ENCODE results near the gene IRF2BP2. TPM values are rescaled to one million over a fixed set of nuclear protein-coding genes. Genes with fewer than 3 reads are reported as not detected.

The IRF2BP2 gene
- total RNA-seq, 4 donors from 2014 or later = 82.7 to 120 (median 93.3) TPM

- DNase-seq = peak; percentile 64
- H3K4me3 ChIP-seq = peak overlapping the region; percentile 7 to 56 (median 43)
- intact Hi-C loops (cut with DNase I; ENCODE audit: low total_unique reads) = loop anchor here (5.0 kb wide), 1 partner anchor 58 kb away; no protein-coding TSS in a partner anchor
Measured at GRCh38 chr1:234600418-234601281, 9.3 kb downstream of the IRF2BP2 start.

DNA sequence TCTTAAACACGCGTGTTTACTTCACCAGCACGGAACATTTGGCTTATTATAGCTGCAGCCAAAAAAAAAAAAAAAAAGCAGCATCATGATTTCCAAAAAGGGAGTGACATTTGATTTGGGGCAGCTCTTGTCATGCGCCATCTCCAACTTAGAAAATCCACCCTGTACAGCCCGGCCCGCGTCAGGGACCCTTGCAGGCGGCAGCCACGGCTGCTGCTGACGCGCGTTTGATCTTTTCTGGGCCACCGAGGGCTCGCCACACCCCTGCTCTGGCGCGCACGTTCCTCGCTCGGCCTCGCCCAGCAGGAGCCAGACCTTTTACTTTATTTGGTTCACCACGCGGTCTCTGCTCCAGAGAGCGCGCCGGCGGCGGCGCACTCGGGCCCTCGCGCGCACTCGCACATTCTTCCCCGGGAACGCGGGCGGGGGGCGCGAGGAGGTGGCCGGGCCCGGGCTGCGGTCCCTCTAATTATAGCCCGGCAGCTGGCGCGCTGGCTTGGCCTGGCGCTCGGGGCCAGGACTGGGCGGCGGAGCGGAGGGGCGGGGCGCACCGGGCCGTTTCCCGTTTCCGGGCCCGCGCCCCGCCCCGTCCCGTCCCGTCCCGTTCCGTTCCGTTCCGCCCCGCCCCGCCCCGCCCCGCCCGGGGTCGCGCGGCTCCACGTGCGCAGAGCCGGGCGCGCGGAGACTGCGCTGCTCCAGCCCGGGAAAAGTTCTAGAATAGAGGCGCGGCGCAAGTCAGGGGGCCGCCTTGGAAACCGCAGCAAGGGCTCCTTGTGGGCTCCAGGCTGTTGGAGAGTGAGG lies 10.2 kb downstream of the IRF2BP2 start:
- WGBS, 2 donors (ENCODE audit: low coverage in 1 of 2) = 0% methylated on average over 3 to 70 of the region's 87 CpGs
- peak; percentile 31 for TF ChIP-seq EP300 (IDR thresholded peaks at IDR 0.05; ENCODE audit: low read depth)
- TF ChIP-seq, protein P1, sequence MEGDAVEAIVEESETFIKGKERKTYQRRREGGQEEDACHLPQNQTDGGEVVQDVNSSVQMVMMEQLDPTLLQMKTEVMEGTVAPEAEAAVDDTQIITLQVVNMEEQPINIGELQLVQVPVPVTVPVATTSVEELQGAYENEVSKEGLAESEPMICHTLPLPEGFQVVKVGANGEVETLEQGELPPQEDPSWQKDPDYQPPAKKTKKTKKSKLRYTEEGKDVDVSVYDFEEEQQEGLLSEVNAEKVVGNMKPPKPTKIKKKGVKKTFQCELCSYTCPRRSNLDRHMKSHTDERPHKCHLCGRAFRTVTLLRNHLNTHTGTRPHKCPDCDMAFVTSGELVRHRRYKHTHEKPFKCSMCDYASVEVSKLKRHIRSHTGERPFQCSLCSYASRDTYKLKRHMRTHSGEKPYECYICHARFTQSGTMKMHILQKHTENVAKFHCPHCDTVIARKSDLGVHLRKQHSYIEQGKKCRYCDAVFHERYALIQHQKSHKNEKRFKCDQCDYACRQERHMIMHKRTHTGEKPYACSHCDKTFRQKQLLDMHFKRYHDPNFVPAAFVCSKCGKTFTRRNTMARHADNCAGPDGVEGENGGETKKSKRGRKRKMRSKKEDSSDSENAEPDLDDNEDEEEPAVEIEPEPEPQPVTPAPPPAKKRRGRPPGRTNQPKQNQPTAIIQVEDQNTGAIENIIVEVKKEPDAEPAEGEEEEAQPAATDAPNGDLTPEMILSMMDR (IDR thresholded peaks at IDR 0.05) = peak in 1 of 5 experiments; percentile 24
- peak; percentile 81 for TF ChIP-seq POLR2A (IDR thresholded peaks at IDR 0.05)
- peak; percentile 77 to 88 (median 82) for TF ChIP-seq POLR2AphosphoS5 (IDR thresholded peaks at IDR 0.05)
- peak; percentile 92 for DNase-seq
- Histone ChIP-seq H3K9me3 (no peaks in the 10 kb centered on the region), H3K27me3 (no peaks in the 10 kb centered on the region), H3K4me3 (peak overlapping the region; percentile 13 to 56 (median 43)), H3K36me3 (no peaks in the 10 kb centered on the region), H3K27ac (peak overlapping the region; percentile 98 to 100 (median 99)), H3K4me1 (peaks cover 26 to 66% (median 57%) of the 10 kb centered on the region in 4 donors)
- intact Hi-C loops (cut with DNase I; ENCODE audit: low total_unique reads) = loop anchor here (5.0 kb wide), 1 partner anchor 58 kb away; no protein-coding TSS in a partner anchor
- in situ Hi-C loops (cut with MboI; ENCODE audit: low pct_ligation_motif_present in 1 of 4, low pct_unique_long_range_greater_than_20kb in 1 of 4, low sequenced_read_pairs in 3 of 4) = loop anchor here (5.0 to 25.0 kb wide), 9 partner anchors 55 to 485 kb away; no protein-coding TSS in a partner anchor

More at GRCh38 chr1:234600418-234601281, 9.3 kb downstream of the IRF2BP2 start:
- no peaks in the 10 kb centered on the region for H3K36me3 ChIP-seq
- TF ChIP-seq POLR2A (IDR thresholded peaks at IDR 0.05) (peak; percentile 49), POLR2AphosphoS5 (IDR thresholded peaks at IDR 0.05) (peak; percentile 39 to 70 (median 54)), EP300 (IDR thresholded peaks at IDR 0.05; ENCODE audit: low read depth) (peak; percentile 33)
- TF ChIP-seq, protein P1 (IDR thresholded peaks at IDR 0.05) = no peak
- no peaks in the 10 kb centered on the region for H3K27me3 ChIP-seq
- H3K27ac ChIP-seq = peak overlapping the region; percentile 98 to 100 (median 99)
- 3% methylated on average over 9 to 11 of the region's 11 CpGs for WGBS, 2 donors (ENCODE audit: low coverage in 1 of 2)
- H3K4me1 ChIP-seq = peaks cover 26 to 67% (median 57%) of the 10 kb centered on the region in 4 donors
- no peaks in the 10 kb centered on the region for H3K9me3 ChIP-seq
- in situ Hi-C loops (cut with MboI; ENCODE audit: low pct_ligation_motif_present in 1 of 4, low pct_unique_long_range_greater_than_20kb in 1 of 4, low sequenced_read_pairs in 3 of 4) = loop anchor here in 2 of 4 donors (10.0 to 25.0 kb wide), 4 partner anchors 124 to 374 kb away; no protein-coding TSS in a partner anchor

GRCh38 chr1:234598974-234599616 lies 10.9 kb downstream of the IRF2BP2 start:
- intact Hi-C loops (cut with DNase I; ENCODE audit: low total_unique reads) = no loop called here
- H3K27ac ChIP-seq = peak overlapping the region; percentile 98 to 100 (median 99)
- H3K27me3 ChIP-seq = no peaks in the 10 kb centered on the region
- no peaks in the 10 kb centered on the region for H3K36me3 ChIP-seq
- peak; percentile 56 for DNase-seq
- H3K9me3 ChIP-seq = no peaks in the 10 kb centered on the region
- peak overlapping the region; percentile 4 to 56 (median 43) for H3K4me3 ChIP-seq
- 0% methylated on average over 1 of the region's 1 CpG for WGBS, 2 donors (ENCODE audit: low coverage in 1 of 2)
- TF ChIP-seq EP300 (IDR thresholded peaks at IDR 0.05; ENCODE audit: low read depth) = no peak
- peaks cover 26 to 59% (median 53%) of the 10 kb centered on the region in 4 donors for H3K4me1 ChIP-seq
- in situ Hi-C loops (cut with MboI; ENCODE audit: low pct_ligation_motif_present in 1 of 4, low pct_unique_long_range_greater_than_20kb in 1 of 4, low sequenced_read_pairs in 3 of 4) = loop anchor here (5.0 to 10.0 kb wide), 5 partner anchors 54 to 486 kb away; no protein-coding TSS in a partner anchor

DNA sequence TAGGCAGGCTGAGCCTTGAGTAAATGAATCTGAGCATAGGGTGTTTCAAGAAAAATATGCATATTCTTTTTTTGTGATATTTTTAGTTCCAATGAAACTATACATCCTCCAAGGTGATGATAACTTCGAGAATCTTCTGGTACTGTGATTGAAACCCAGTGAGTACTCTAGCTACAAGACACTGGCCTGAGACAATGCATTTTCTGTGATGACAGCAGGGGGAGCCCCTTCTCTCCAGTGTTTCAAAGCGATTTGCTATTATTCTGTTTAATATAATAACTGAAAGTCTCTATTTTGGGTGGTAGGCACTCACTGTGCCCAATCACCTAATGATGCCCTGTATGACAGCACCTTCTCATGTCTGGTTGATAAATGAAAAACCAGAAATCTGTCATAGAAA lies 12.1 kb downstream of the IRF2BP2 start:
- Histone ChIP-seq H3K27ac (peak overlapping the region; percentile 98 to 100 (median 99)), H3K27me3 (no peaks in the 10 kb centered on the region), H3K4me3 (no peak overlapping the region), H3K9me3 (no peaks in the 10 kb centered on the region), H3K36me3 (no peaks in the 10 kb centered on the region), H3K4me1 (peaks cover 26 to 47% (median 41%) of the 10 kb centered on the region in 4 donors)
- in situ Hi-C loops (cut with MboI; ENCODE audit: low pct_ligation_motif_present in 1 of 4, low pct_unique_long_range_greater_than_20kb in 1 of 4, low sequenced_read_pairs in 3 of 4) (loop anchor here (5.0 to 10.0 kb wide), 5 partner anchors 53 to 487 kb away; no protein-coding TSS in a partner anchor), intact Hi-C loops (cut with DNase I; ENCODE audit: low total_unique reads) (no loop called here)
- WGBS, 2 donors (ENCODE audit: low coverage in 1 of 2) = 26 to 31% methylated on average over 2 of the region's 2 CpGs
- peak; percentile 74 for DNase-seq
- no peak for TF ChIP-seq POLR2AphosphoS5 (IDR thresholded peaks at IDR 0.05)
- no peak for TF ChIP-seq POLR2A (IDR thresholded peaks at IDR 0.05)
- no peak for TF ChIP-seq EP300 (IDR thresholded peaks at IDR 0.05; ENCODE audit: low read depth)
- TF ChIP-seq, protein P1 (IDR thresholded peaks at IDR 0.05) = peak; percentile 40 to 67 (median 56)

All from transverse colon (tissue), 4 donors.